Measurements from ENCODE around the gene ADGRD1.
"Not testable (repeated sequence)": the region's sequence is repeated elsewhere in the genome, so short reads cannot be mapped to it uniquely, and the experiment has no call there.

The ADGRD1 gene

DNA sequence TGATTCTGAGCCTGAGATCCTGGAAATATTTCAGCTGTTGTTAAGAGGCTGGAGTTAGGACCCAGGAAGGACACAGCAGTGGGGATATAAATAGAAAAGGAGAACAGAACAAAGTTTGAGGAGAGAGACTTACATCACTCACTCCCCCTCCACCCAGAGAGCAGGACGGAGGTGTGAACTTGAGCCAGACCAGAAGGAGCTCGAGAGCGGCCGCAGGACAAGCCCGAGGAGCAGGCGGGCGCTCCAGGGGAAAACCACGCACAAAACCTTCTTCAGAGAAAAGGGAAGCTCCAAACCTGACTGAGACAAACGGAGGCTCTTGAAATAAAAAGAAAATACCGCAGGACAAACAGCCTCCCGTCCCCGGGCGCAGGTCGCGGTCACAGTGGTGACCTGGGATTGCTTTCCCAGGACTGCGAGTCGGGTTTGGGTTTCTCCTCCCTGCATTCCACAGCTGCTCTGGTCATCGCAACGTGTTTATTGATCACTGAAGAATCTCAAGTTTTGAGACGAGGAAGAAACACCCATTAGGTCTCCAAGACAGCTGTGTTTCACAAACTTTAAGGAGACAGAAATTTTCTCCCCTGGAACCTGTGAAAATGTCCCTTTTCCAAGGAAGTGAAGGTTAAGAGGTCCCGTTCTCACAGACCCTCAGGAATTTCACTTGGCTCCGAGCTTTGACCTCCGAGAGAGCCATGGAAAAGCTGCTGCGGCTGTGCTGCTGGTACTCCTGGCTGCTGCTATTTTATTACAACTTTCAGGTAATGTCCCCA lies at the start of gene ADGRD1:
ADGRD1 (plus strand) TSS at position 137 of the 773 bp plus-strand sequence; CDS start at position 696, 559 bp downstream.
- no peak for DNase-seq

- no peak for DNase-seq
These were observed 49.6 kb upstream of the ADGRD1 start for GRCh38 chr12:130904064-130904463.

DNA sequence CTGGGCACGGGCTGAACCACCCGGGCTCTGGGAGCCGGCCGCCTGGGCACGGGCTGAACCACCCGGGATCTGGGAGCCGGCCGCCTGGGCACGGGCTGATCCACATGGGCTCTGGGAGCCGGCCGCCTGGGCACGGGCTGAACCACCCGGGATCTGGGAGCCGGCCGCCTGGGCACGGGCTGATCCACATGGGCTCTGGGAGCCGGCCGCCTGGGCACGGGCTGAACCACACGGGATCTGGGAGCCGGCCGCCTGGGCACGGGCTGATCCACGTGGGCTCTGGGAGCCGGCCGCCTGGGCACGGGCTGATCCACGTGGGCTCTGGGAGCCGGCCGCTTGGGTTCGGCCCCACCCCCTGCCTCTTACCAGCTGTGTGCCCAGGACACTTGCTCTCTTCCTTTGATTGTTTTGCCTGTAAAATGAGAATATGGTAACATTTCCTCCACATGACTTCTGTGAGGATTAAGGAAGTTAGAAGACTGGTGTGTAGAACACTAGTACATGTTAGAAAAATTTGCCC lies 48.7 kb upstream of the ADGRD1 start:
- DNase-seq: not testable (repeated sequence)

GRCh38 chr12:130909111-130909510 lies 44.6 kb upstream of the ADGRD1 start:
- no peak for DNase-seq

GRCh38 chr12:130911193-130911592 lies 42.5 kb upstream of the ADGRD1 start:
- DNase-seq: no peak

DNA sequence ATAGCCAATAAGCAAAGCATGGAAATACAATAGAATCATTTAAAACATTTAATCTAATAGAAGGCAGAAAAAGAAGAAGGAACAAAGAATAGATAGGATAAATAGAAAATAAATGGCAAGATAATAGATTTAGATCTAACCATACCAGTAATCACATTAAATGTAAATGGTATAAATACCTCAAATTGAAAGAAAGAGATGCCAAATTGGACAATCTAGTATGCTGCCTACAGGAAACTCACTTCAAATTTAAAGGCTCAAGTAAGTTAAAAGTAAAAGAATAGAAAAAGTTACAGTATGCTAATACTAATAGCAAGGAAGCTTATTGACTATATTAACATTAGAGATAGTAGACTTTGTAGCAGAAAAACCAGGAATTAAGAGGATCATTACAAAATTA lies 41.8 kb upstream of the ADGRD1 start:
- no peak for DNase-seq

DNA sequence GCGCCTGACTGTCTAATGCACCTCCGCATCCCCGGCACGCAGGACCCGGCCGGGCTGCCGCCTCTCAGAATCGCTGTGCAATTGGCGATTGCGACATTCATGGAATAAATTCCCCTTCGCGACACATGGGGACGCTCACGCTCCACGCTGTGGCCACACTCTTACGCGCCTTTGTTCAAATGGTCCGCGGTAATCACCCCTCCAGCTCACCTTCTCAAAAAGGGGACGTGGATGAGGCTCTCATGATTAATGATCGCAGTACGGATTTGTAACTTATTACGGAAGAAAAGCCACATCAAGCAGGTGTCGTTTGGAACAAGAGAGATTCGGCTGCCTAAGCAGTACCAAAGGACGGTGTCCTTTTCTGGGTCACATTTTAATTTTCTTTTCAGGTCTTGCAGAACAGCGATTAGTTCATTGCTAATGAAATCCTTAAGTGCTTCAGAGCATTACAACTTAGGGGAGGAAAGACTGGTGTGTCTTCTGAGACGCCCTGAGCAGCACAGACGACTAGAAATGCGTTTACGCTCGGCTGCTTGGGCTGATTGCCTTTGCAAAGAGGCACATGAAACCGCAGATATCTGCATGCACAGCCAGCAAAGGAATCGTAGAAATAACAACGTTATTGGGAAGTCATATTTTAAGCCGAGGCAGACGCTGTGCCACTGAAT lies 37.3 kb upstream of the ADGRD1 start:
- DNase-seq: peak; percentile 50

GRCh38 chr12:130917607-130918006 lies 36.1 kb upstream of the ADGRD1 start:
- DNase-seq: no peak

GRCh38 chr12:130919086-130919485 lies 34.6 kb upstream of the ADGRD1 start:
- DNase-seq: no peak

DNA sequence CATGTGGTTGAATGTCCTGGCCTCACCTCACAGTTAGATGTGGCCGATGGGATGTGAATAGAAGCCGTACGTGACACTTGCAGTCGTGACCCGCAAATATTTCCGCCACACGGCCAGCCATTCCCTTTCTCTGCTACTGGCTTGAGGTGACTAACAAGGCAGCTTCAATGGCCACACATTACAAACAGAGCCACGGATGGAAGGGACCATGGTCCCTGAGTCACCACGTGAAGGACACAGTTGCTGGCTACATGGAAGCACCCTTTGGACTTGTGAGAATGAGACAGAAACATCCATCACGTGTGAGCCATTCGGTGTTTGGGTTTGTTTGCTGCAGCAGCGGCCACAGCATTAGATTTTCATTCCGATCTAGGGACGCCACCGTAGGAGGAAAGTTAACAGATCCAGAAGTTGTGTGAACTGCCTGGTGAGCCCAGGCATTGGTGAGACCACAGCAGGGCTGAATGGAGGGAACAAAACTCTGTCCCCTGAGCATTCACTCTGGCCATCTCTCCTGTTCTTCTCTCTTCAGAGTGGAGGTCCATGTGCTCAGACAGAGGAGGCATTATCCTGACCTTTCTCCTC lies 33.5 kb upstream of the ADGRD1 start:
- DNase-seq: no peak

GRCh38 chr12:130920723-130921381 lies 32.9 kb upstream of the ADGRD1 start:
- DNase-seq: no peak

- DNase-seq: no peak
These were observed 31.2 kb upstream of the ADGRD1 start for GRCh38 chr12:130922511-130922953.

GRCh38 chr12:130924966-130925665 lies 28.6 kb upstream of the ADGRD1 start:
- DNase-seq: no peak

- no peak for DNase-seq
These were observed 28.1 kb upstream of the ADGRD1 start for GRCh38 chr12:130925666-130926015.

- DNase-seq: no peak
These were observed 24.3 kb upstream of the ADGRD1 start for GRCh38 chr12:130929363-130929762.

DNA sequence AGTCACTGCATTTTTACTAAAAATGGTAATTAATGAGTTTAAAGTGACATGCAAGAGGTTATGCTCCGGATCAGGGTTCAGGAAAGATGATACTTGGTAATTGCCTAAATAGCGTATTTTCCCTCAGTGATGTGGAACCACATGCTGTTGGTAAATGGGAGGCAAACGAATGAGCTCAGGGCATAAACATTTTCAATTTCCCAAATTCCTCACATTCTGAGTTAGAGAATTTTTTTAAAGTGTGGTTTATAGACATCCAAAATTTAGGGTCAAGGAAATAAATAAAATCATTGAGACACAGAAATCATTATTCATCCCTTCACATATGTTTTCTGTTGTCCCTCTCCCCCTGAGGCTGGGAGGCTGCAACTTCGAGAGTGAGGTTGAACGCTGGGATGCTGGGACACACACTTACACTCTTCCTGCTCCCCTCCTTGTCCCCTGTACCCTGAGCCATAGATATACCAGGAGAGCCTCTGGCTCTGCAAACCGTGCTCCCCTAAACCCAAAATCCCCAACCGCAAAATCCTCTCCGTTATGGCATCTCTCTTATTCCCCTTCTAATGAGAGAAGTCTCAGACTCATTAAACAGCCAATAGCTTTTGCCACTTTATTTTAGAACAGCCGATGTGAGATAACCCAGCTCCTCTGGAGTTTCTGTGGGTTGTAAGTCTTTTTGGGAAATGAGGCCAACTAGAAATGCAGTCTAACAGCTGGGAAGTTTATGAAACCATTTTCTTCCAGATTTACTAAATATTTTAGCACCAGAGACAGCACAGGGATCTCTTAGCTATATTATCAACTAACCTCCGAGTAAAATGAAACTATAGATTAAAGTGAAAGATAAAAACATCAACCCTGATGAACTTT lies 21.4 kb upstream of the ADGRD1 start:
- DNase-seq: no peak

GRCh38 chr12:130933269-130933995 lies 20.3 kb upstream of the ADGRD1 start:
- DNase-seq: no peak

DNA sequence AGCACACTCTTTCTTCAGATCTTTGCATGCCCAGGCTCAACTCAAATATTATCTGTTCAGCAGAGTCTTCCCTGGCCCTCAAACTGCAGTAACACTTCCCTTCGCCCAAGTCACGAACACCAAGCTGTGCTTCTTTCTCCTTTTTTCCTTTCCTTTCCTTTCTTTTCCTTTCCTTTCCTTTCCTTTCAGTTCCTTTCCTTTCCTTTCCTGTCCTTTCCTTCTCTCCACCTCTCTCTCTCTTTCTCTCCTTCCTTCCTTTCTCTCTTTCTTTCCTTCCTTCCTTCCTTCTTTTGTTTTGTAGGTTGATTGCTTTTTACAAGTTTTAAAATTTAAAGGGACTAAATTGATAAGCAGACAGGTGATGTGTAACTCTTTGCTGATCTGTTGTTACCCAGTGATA lies 19.0 kb upstream of the ADGRD1 start:
- no peak for DNase-seq

DNA sequence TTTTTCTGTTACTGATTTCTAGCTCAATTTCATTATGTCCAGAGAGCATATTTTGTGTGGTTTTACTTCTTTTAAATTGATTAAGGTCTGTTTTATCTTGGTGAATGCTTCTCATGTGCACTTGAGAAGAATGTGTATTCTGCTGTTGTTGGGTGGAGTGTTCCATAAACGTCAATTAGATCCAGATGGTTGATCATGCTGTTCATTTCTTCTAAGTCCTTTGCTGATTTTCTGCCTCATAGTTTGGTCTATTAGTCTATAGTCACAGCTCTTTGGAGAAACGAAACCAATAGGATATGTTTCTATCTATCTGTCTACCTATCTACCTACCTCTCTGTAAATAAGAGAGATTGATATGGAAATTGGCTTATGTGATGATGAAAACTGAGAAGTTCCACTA lies 17.1 kb upstream of the ADGRD1 start:
- DNase-seq: no peak

DNA sequence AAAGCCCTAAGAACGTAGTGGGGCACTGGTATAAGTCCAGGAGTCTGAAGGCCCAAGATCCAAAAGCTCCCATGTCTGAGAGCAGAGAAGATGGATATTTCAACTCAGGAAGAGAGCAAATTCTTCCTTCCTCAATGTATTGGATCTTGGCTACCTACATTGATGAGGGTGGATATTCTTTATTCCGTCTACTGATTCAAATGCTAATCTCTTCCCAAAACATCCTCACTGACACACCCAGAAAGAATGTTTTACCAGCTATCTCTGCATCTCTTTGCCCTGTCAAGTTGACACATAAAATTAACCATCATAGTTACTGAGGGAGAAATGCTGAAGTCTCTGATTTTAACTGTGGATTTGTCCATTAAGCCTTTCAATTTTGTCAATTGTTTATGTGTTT lies 16.6 kb upstream of the ADGRD1 start:
- DNase-seq: no peak

DNA sequence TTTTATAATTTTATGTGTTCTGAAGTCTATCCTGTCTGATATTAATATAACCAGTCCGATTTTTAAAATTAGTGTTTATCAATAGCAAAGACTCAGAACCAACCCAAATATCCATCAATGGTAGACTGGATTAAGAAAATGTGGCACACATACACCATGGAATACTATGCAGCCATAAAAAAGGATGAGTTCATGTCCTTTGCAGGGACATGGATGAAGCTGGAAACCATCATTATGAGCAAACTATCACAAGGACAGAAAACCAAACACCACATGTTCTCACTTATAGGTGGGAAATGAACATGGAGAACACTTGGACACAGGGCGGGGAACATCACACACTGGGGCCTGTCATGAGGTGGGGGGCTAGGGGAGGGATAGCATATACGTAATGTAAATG lies 16.2 kb upstream of the ADGRD1 start:
- DNase-seq: not testable (repeated sequence)

Measured in NCI-H510A treated with DMSO at 0.1 percent for 48 hours (cell line).